Suppressor macrophage (primary cell): ENCODE data around the gene AJAP1.
"Not testable (repeated sequence)": the region's sequence is repeated elsewhere in the genome, so short reads cannot be mapped to it uniquely, and the experiment has no call there.

ENCODE experiments used
- DNase-seq, 4 experiments: peaks; one replicate each; pipeline ENCODE4 v3.0.0-alpha.2; 2020 to 2022

Gene AJAP1

DNA sequence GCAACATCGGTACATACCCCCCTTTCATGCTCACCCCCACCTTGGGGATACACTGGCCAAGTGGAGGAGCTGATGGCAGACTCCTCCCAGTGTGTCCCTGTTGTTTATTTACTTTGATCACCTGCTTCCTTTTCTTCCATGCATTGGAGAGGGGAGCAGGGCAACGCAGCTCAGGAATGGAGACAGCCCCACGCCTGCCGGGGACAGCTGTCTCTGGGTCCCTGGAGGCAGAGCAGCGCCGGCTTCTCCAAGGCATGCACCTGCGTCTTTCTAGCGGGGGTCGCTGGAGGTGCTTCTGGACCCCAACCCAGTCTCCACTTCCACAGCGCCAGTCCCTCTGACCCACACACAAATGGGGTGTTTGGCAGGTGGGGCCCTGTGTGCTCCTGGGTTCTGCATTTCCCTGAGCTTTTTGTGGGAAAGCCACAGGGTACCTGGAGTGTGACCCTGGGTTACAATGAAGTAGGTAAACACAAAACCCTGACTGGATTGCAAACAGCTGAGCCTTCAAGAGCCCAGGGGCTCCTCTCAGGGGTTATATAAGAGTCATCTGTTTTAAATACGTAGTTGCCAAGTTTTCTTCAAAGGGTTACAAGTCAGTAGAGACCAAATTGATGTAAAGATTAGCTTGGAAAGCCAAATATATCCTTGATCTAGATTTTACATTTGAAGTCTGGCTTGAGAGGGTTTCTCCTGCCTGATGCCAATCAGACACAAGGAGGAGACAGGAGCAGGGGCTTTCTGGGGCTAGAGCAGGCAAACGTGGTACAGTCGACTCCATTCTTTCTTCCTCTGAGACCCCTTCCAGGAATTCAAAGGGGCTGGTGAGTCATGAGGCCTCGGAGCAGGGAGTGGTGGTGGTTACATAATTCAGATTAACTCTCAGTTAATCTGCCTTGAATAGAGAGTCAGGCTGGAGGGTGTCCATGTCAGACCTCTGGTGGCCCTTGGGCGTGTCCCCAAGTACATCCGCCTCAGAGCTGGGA is 4.5 kb downstream of the AJAP1 start:
- DNase-seq, result no peak

DNA sequence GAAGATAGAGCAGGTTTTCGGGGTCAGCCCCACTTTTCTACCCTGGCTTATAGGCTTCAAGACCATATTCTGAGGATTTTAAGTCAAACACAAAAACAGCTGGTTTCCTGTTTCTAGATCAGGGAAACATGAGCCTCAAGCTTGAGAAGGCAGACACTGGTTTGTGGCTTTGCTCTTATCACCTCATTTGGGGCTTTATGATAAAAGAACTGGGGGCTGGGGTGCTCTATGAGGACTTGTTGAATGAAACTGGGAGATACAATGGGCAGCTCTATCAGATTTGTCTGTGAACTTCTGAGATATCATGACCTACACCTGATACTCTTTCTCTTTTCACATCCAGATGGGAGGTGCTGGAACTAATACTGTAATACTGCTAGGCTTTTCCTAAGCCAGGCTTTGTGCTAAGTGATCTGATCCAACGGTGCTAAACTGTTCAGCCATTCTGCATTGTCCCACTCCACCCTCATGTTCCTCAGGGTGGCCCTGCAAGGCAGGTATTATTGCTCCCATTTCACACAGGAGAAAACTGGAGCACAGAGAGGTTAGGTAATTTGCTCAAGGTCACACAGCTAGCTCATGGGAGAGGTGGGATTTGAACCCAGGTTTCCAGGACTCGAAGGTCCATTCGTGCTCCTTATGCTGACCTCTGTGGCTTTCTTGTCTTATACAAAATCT is 6.6 kb downstream of the AJAP1 start:
- no peak for DNase-seq

DNA sequence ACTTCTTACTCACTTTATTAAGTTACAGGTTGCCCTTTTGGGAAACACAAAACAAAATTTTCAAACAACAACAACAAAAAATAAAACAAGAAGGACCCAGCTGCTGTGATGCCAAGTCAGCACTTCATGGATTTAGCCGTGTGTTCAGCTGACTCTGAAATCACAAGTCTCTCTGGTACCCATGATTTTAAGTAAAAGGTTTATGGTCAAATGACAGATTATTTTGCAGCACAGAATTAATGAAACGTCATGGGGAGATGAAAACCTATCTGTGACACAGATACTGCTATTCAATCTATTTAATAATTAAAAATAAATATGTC is 7.1 kb downstream of the AJAP1 start:
- DNase-seq, result no peak

DNA sequence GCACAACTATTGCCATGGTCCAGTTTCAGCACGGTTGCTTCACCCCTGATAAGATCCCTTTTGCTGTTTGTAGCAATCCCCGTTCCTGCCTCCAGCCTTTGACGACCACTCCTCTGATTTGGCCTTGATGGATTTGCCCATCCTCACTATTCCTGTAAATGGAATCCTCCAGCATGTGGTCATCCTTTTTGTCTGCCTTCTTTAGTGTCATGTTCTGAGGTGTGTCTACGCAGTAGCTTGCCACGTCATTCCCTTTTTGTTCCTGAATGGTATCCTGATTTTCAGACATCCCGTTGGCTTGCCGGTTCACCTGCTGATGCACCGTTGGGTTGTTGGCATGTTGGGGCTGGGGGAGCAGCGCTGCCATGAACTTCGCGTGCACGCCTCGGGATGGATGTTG is 7.8 kb downstream of the AJAP1 start:
- DNase-seq, result no peak

DNA sequence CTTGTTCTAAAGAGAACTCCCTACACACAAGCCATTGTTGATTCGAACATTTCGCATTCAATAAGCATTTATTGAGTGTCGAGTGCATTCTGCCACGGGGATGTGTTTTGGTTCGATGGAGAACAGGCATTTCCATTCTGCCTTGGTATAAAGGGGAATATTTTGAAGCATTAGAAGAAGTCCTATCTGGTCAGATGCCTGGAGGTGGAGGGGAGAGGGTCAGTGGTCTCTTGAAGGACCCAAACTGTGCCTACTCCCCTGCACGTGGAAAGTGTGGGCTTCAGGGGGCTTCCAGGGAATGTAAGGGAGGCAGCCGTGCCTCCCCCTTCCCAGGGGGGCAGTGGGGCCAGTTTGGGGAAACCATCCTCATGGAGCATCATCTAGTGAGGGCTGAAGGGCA is 8.3 kb downstream of the AJAP1 start:
- no peak for DNase-seq

DNA sequence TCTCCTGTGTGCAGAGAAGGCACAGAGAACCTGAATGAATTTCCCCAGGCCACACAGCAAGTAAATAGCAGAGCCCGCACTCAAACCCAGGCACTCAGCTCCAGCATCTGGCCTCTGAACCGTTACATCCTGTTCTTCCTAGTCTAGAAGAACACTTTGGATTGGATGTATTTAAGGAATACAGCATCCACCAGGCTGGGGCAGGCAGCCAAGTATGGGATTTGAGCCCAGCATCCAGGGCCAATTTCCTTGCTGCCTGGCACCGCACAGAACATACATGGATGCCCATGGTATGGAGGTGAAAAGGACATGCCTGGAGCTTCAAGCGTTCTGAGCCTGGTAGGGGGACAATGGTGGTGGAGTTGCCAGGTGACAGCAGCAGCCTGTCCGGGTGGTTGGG is 9.7 kb downstream of the AJAP1 start:
- no peak for DNase-seq

DNA sequence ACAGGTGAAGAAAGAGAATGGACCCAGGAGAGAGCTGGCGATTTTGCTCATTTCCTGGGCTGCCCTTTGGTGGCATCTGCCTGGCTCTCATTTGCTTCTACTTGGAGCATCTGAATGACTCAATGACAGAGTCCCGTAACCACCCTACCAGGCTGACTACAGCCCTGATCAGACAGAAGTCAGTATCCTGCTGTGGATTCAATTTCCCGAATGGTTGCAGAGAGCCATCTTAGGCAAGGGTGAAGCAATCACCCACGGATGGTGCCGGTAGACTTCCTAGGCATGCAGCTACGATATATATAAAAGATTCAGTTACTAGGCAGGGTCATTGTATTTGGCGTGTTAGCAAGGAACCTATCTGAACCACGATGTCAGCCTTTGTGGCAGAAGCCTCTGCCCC is 10.2 kb downstream of the AJAP1 start:
- DNase-seq, result no peak

DNA sequence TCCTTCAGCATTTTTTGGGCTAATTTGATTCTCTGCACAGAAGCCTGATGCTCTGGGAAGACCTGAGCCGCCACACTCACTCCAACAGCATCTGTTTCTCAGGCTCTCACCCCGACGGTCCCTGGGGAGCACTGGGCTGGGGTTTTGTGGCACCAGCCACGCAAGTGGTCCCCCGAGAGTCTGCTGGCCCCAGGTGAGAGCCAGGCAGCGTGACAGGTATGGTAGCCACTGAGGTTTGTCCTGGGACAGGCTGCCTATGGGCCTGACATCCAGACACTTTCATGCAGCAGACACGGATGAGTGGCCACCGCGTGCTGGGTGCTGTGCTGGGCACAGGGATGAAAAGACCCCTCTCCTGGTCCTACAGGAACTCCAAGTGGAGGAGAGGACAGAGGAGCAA is 11.0 kb downstream of the AJAP1 start:
- no peak for DNase-seq

DNA sequence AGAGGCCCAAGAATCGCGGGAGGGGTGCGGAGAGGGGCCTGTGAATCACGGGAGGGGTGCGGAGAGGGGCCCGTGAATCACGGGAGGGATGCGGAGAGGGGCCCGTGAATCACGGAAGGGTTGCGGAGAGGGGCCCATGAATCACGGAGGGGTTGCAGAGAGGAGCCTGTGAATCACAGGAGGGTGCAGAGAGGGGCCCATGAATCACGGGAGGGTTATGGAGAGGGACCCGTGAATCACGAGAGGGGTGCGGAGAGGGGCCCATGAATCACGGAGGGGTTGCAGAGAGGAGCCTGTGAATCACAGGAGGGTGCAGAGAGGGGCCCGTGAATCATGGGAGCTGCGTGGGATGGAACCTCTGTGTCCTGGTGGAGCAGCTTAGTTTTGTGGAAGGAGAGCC is 12.3 kb downstream of the AJAP1 start:
- not testable (repeated sequence) for DNase-seq

DNA sequence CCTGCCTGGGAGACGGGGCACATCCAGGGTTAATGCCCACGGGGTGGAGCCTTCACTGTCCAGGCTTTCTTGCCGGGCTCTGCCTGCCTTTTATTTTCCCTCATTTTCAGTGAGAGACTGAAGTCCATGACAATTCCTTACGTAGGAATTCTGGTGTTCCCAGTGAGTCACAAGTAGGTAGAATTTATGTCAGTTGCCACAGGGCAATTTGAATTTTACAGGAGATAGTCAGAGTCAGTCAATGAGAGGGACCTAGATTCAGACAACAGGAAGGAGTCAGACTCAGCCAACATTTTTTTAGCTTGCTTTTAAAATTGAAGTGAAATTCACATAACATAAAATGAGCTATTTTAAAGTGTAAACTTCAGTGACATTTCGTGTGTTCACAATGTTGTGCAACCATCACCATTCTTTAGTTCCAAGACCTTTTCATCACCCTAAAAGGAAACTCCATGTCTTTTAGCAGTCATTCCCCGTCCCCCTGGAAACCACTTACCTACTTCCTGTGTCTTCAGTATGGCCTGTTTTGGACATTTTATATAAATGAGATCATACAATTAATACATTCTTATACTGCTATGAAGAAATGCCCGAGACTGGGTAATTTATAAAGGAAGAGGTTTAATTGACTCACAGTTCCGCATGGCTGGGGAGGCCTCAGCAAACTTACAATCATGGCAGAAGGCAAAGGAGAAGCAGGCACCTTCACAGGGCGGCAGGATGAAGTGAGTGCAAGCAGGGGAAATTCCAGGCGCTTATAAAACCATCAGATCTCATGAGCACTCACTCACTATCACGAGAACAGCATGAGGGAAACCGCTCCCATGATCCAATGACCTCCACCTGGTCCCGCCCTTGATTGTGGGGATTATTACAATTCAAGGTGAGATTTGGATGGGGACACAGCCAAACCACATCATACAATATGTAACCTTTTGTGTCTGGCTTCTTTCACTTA is 14.6 kb downstream of the AJAP1 start:
- DNase-seq, result no peak

DNA sequence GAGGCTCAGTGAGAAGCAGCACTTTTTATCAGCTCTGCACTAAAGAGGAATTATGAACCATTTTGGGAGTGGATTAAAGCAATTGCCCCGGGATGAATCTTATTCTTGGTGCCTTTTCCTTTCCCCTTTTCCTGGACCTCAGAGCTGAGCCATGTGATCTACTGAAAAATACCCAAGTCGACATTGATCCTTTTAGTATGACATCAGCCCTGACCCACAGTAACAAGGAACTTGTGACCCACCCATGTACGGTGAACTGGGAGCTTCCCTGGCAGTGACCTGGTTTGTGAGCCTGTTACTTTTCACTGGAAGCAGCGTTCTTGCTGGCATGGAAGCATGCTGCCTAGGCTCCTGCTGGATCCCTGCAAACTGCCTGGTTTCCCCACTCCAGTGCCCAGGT is 15.9 kb downstream of the AJAP1 start:
- DNase-seq, result no peak

DNA sequence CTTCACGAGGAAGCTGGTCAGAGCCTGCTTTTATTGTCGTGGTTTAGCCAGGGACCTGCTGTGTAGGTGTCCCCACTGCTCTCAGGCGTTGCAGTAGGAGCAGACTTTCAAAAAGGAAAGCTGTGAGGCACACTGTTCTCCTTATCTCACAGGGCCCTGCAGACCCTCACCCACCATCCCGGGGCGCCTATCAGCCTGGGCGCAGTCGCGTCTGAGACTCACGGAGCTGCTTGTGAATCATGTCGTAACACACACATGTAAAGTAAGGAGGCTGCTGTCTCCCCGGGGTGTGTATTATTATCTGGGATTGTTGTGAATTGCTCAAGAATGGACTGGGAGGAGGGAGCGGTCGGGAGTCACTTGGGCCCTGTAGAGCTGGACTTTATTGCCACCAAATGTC is 17.4 kb downstream of the AJAP1 start:
- no peak for DNase-seq

DNA sequence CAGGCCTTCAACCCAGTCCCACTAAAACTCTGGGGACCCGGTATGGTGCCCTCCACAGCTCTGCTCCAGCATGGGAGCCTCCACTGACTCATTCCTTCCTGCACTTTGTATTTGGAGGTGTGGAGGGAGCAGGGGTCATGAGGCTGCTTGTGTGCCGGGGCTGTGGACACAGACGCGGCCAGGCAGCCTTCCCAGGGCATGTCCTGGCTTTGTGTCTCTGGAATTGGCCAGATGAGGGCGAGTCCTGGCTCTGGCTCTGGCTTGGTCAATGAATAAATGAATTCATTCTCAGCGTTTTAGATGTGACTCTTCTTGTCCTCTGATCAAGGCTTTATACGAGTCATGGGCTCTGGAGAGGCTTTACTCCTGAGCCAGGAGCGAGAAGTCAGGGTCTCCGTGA is 19.1 kb downstream of the AJAP1 start:
- no peak for DNase-seq

DNA sequence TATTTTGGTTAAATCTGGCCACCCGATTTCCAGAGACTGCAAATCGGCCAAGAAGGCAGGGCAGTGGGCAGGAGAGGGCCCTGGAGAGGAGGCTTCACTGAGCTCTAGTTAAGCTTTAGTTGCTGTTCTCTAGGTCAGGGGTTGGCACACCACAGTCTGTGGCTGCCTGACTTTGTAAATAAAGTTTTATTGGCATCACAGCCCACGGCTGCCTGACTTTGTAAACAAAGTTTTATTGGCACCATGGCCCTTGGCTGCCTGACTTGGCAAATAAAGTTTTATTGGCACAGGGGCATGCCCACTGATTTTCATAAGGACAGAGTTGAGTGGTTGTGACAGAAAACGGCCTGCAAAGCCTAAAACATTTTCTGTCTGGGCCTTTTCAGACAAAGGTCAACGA is 19.7 kb downstream of the AJAP1 start:
- no peak for DNase-seq

DNA sequence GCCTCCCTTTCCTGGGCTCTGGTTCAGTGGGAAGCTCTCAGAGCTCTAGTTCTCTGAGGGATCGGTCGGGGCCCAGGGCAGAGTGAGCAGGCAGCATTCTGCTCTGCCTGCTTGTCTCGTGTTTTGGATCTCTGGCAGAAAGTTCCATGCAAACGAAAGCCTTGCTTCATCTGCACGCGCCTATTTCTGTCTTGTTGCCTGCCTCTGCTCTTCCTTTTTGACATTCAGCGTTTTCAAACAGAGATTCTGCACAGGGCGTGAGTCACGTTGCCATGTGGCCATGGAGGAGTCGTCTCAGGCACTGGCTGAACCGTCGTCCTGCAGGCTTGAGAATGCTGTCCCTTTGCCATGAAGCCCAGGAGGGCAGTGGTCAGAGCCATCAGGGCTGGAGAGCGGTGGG is 20.3 kb downstream of the AJAP1 start:
- DNase-seq, result no peak

DNA sequence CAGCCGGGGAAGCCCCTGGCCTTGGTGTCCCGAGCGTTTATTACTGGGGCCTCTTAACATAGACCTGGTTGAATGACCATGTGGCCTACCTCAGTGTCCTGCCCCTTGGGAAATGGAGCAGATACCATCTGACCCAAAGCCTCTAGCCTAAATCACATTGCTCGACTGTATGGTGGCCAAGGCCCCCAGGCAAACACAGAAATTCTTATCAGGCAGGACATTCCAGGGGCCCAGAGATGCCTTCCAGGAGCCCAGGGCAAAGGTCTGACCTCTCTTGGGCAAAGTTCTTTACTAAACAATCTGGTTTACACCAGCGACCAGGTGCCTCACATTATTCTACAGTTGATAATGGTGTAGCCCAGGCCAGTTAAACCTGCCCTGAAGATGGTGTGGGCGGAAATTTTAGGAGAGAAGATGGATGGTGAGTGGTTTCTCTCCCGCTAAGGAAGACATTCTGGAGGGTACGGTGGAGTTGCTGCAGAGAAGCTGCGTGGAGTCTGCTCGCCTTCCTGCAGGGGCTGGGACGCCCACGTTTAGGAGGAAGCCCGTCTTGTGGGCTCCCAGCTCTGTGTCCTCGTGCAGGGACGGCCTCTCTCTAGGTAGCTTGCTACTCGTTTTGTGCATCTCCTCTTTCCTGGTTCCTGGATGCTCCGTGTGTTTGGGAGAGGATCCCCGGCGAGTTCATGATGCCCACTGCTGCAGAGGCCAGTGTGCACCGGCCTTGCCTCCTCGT is 21.2 kb downstream of the AJAP1 start:
- DNase-seq, result no peak

DNA sequence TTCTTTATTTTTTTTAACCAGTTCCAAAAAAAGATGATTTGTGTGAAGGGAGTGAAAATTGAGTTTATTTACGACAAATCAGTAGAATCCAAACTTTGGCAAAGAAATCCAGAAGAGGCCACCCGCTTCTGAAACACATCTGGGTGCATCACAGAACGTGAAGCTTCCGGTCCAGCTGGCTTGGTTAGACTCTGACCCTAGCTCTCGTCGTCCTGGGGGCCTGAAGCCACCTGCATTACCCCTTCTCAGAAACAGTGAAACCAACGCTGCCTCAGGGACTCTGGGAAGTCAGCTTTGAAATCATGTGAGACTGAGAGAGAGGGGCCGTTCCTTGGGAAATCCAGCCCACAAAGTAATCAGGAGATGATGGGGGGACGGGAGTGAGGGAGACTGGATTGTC is 21.8 kb downstream of the AJAP1 start:
- no peak for DNase-seq

DNA sequence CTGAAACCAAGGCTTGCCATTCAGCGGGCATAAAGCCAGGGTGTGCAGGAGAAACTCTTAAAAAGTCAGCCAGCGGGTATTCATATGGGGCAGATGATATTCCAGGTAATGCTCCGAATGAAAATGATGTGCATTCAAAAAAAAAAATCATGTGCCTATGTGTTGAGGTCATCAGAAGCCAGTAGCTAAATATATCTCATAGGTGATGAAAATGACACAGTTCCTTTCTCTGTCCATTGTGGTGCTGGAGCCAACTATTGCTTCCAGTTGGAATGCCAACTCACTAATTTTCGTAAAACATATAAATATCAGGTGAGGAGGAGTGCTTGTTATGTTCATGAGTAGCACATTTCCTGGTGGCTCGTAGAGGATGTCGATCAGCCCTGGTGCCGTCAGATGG is 23.2 kb downstream of the AJAP1 start:
- no peak for DNase-seq

DNA sequence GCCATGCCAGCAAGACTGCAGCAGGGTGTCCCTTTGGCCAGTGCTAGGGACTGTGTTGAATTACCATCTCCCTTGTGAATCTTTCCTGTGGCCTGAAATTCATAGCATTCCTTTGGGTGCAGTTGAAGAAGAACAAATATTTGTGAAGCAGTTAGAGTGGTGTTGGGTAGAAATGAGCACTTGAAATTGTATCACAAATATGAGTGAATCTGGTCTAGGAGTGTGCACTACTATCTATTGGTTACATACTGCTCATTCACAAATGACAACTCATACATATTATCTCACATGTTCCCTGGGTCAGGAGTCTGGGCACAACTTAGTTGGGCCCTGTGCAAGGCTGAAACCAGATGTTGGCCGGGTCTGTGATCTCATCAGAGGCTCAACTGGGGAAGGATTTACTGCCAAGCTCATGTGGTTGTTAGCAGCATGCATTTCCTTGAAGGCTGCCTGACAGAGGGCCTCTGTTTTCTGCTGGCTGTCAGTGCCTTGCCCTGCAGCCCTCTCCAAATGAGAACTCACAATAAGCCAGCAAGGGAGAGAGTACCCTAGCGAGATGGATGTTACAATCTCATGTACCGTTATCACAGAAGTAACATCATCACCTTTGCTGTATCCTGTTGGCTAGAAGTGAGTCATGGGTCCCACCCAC is 23.8 kb downstream of the AJAP1 start:
- no peak for DNase-seq

DNA sequence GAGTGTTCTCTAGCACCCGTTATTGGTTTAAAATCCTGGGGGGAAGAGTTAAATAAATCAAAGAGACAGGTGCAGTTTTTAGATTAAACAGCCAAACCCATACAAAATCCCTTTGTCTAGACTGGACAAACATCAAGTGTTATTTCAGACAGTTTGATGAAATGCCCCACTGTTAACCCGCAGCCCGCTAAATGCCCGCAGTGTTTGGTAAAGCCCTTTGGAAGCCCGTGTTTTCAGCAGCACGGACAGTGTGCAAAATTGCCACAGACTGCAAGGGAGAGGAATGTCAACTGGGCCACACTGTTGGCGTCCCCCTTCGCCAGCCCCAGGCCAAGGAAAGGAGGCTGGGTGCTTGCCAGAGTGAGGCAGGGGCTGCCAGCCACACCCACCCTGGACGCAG is 26.6 kb downstream of the AJAP1 start:
- no peak for DNase-seq

DNA sequence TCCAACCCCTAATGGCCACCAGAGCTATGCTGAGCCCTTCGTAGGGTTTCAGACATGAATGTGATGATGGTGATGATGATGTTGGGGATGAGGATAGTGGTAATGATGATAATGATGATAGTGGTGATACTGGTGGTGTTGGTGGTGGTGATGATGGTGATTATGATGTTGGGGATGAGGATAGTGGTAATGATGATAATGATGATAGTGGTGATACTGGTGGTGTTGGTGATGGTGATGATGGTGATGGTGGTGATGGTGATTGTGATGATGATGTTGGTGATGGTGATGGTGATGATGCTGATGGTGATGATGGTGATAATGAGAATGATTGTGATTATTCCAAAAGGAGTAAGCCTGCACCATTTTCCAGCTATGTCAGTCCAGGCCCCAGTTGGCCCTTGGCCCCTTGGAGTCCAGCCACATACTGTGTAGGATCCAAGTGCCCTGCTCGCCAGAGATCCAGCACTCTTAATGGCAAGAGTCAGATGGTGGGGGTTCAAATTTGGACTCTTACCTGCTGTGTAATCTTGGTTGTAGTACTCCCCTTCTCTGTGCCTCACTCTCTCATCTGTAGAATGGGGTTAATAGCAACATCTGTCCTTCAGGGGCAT is 28.3 kb downstream of the AJAP1 start:
- DNase-seq, result no peak
